ENCODE results near the gene TAMALIN. TPM values are rescaled to one million over a fixed set of nuclear protein-coding genes. Genes with fewer than 3 reads are reported as not detected.
A peak's percentile ranks its signal among the peaks of the same experiment; 100 is the strongest.

The TAMALIN gene
- total and polyA plus RNA-seq, 2 of the 4 experiments (the other 2 are of a cell fraction) = 2.7 to 5.3 TPM

DNA sequence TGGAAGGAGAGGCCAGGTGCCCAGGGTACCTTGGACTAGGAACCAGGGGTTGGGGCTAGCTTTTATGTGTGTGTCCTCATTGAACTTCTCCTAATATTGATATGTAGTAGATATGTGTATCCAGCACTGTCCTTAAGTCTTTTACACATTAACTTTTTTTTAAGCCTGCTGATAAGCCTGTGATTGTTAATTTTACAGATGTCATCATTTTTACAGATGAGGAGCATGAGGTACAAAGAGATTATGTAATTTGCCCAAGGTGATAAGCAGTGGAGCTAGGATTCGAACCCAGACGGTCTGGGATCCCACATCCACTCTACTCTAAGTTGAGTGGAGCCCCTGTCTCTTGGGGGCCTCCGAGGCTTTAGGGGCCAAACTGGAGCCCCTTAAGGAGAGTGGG is 34.3 kb downstream of the TAMALIN start:
- Histone ChIP-seq H3K18ac (ENCODE audit: low read depth, low read length) (no peak overlapping the region), H3K4ac (ENCODE audit: low read depth, low read length) (no peak overlapping the region), H4K5ac (ENCODE audit: low read depth, low read length) (no peak overlapping the region), H2AFZ (replicated peaks; ENCODE audit: low read length, poor library complexity) (no peak overlapping the region), H4K20me1 (ENCODE audit: insufficient read depth, low read length) (peaks cover 38% of the 10 kb centered on the region), H3K27me3 (ENCODE audit: control insufficient read depth, insufficient read depth, low read length) (no peaks in the 10 kb centered on the region), H3K9ac (ENCODE audit: low read depth, low read length) (no peak overlapping the region), H3K79me1 (ENCODE audit: low read depth in 1 of 2, low read length in 2 of 2) (peaks cover 13 to 74% of the 10 kb centered on the region in 2 experiments; a peak in 3 of 4 replicates), H4K91ac (ENCODE audit: insufficient read depth, low read depth, low read length) (no peak overlapping the region), H3K9me3 (ENCODE audit: control insufficient read depth, insufficient read depth, low read length) (no peaks in the 10 kb centered on the region), H3K23ac (ENCODE audit: low read depth, low read length) (no peak overlapping the region), H3K4me2 (ENCODE audit: low read depth, low read length) (no peak overlapping the region), H2AK5ac (ENCODE audit: low read depth, low read length) (no peak overlapping the region), H3K4me1 (ENCODE audit: control insufficient read depth, insufficient read depth, low read length) (peaks cover 3% of the 10 kb centered on the region), H3K36me3 (ENCODE audit: control insufficient read depth, insufficient read depth, low read length) (peaks cover 3% of the 10 kb centered on the region; the same call in 1 of the 2 replicates), H3K27ac (ENCODE audit: insufficient read depth, low read length) (no peak overlapping the region), H3K9me1 (ENCODE audit: insufficient read depth, low read length) (peaks cover 30% of the 10 kb centered on the region), H2BK20ac (ENCODE audit: low read depth, low read length) (no peak overlapping the region), H4K8ac (ENCODE audit: low read depth in 2 of 2, low read length in 2 of 2) (no peak overlapping the region), H2BK120ac (ENCODE audit: low read depth, low read length) (no peak overlapping the region), H3K56ac (ENCODE audit: extremely low read depth, insufficient read depth, low read length) (no peak overlapping the region), H2AK9ac (replicated peaks; ENCODE audit: low read depth, low read length, poor library complexity) (no peak overlapping the region), H3K4me3 (ENCODE audit: insufficient read depth, low read depth, low read length) (no peak overlapping the region), H2BK5ac (ENCODE audit: low read depth, low read length, poor library complexity, severe bottlenecking) (no peak overlapping the region), H3K14ac (replicated peaks; ENCODE audit: low read depth, low read length) (no peak overlapping the region), H2BK15ac (ENCODE audit: low read depth, low read length) (no peak overlapping the region)
- dilution Hi-C loops (cut with HindIII; ENCODE audit: low sequenced_read_pairs, unreplicated experiment) (no loop called here), in situ Hi-C loops (cut with MboI; ENCODE audit: low sequenced_read_pairs) (no loop called here), intact Hi-C loops (cut with micrococcal nuclease) (no loop called here)
- WGBS, 2 experiments (ENCODE audit: extremely low coverage in 2 of 2, insufficient read length in 1 of 2) = no CpG with 5 or more reads among the region's 3 CpGs
- TF ChIP-seq SMC3 (IDR thresholded peaks at IDR 0.05; ENCODE audit: low read depth, low read length) (no peak), MAFK (IDR thresholded peaks at IDR 0.05; ENCODE audit: low read depth, low read length) (peak; percentile 46), MXI1 (IDR thresholded peaks at IDR 0.05; ENCODE audit: borderline replicate concordance, low read depth, low read length) (no peak)
- no TSS peak for BruUV-seq (replicated peaks)
- DNase-seq (no peak), ATAC-seq (ENCODE audit: low read depth) (no peak)
- CTCF ChIA-PET = no interaction called here
- POLR2A ChIA-PET (ENCODE audit: unreplicated experiment) = no interaction called here
